ENCODE results near the gene DDOST. TPM values are rescaled to one million over a fixed set of nuclear protein-coding genes. Genes with fewer than 3 reads are reported as not detected.

Gene DDOST
- total RNA-seq, 2 donors from 2014 or later, result 138 to 160 TPM

- no peak overlapping the region for H3K4me3 ChIP-seq
- no peak for DNase-seq (ENCODE audit: low spot score)
- no peaks in the 10 kb centered on the region for H3K36me3 ChIP-seq
- H3K4me1 ChIP-seq (ENCODE audit: control insufficient read depth in 1 of 2, low read depth in 2 of 2), result no peaks in the 10 kb centered on the region
- no peak for ATAC-seq (ENCODE audit: insufficient number of reproducible peaks, low FRiP score, low read depth)
- H3K27ac ChIP-seq, result no peak overlapping the region
- H3K27me3 ChIP-seq (replicated peaks; ENCODE audit: insufficient read depth), result no peaks in the 10 kb centered on the region
- H3K9me3 ChIP-seq, result no peaks in the 10 kb centered on the region
- no peak for TF ChIP-seq CTCF (IDR thresholded peaks at IDR 0.05)
Observed at GRCh38 chr1:20706841-20707240, 45.7 kb upstream of the DDOST start.

- no peak overlapping the region for H3K4me3 ChIP-seq
- no peaks in the 10 kb centered on the region for H3K4me1 ChIP-seq (ENCODE audit: control insufficient read depth in 1 of 2, low read depth in 2 of 2)
- no peaks in the 10 kb centered on the region for H3K27me3 ChIP-seq (replicated peaks; ENCODE audit: insufficient read depth)
- H3K27ac ChIP-seq, result no peak overlapping the region
- DNase-seq (ENCODE audit: low spot score) (no peak), ATAC-seq (ENCODE audit: insufficient number of reproducible peaks, low FRiP score, low read depth) (no peak)
- H3K9me3 ChIP-seq, result no peaks in the 10 kb centered on the region
- TF ChIP-seq CTCF (IDR thresholded peaks at IDR 0.05), result no peak
- H3K36me3 ChIP-seq, result no peaks in the 10 kb centered on the region
Observed at GRCh38 chr1:20705203-20705755, 44.1 kb upstream of the DDOST start.

- Histone ChIP-seq H3K36me3 (no peaks in the 10 kb centered on the region), H3K4me3 (no peak overlapping the region)
Observed at GRCh38 chr1:20704390-20705202, 43.4 kb upstream of the DDOST start.

GRCh38 chr1:20703124-20703756 lies 42.1 kb upstream of the DDOST start:
- Histone ChIP-seq H3K27ac (no peak overlapping the region), H3K27me3 (replicated peaks; ENCODE audit: insufficient read depth) (no peaks in the 10 kb centered on the region), H3K9me3 (no peaks in the 10 kb centered on the region), H3K4me1 (ENCODE audit: control insufficient read depth in 1 of 2, low read depth in 2 of 2) (no peaks in the 10 kb centered on the region), H3K4me3 (no peak overlapping the region), H3K36me3 (no peaks in the 10 kb centered on the region)
- DNase-seq (ENCODE audit: low spot score), result no peak
- ATAC-seq (ENCODE audit: insufficient number of reproducible peaks, low FRiP score, low read depth), result no peak
- TF ChIP-seq CTCF (IDR thresholded peaks at IDR 0.05), result no peak

More at GRCh38 chr1:20704390-20705202, 43.4 kb upstream of the DDOST start:
- TF ChIP-seq CTCF (IDR thresholded peaks at IDR 0.05), result no peak
- Histone ChIP-seq H3K27ac (no peak overlapping the region), H3K9me3 (no peaks in the 10 kb centered on the region), H3K4me1 (ENCODE audit: control insufficient read depth in 1 of 2, low read depth in 2 of 2) (no peaks in the 10 kb centered on the region), H3K27me3 (replicated peaks; ENCODE audit: insufficient read depth) (no peaks in the 10 kb centered on the region)
- DNase-seq (ENCODE audit: low spot score), result no peak
- ATAC-seq (ENCODE audit: insufficient number of reproducible peaks, low FRiP score, low read depth), result no peak

- Histone ChIP-seq H3K4me1 (ENCODE audit: control insufficient read depth in 1 of 2, low read depth in 2 of 2) (peaks cover 0 to under 1% of the 10 kb centered on the region in 2 donors), H3K36me3 (no peaks in the 10 kb centered on the region), H3K27me3 (replicated peaks; ENCODE audit: insufficient read depth) (no peaks in the 10 kb centered on the region), H3K9me3 (no peaks in the 10 kb centered on the region), H3K4me3 (no peak overlapping the region), H3K27ac (no peak overlapping the region)
- DNase-seq (ENCODE audit: low spot score) (no peak), ATAC-seq (ENCODE audit: insufficient number of reproducible peaks, low FRiP score, low read depth) (no peak)
- no peak for TF ChIP-seq CTCF (IDR thresholded peaks at IDR 0.05)
Observed at GRCh38 chr1:20702416-20702815, 41.2 kb upstream of the DDOST start.
